ENCODE results near the gene COA8. TPM values are rescaled to one million over a fixed set of nuclear protein-coding genes. Genes with fewer than 3 reads are reported as not detected.

COA8 gene
- total and polyA plus RNA-seq, 2 donors (not counting 1 experiment from before 2014, with no cell fraction given): 25.5 to 26.4 TPM

- H3K79me2 ChIP-seq (ENCODE audit: control insufficient read depth, insufficient read depth, low read length): no peaks in the 10 kb centered on the region
- H3K9ac ChIP-seq (ENCODE audit: insufficient read depth, low read length): no peak overlapping the region
- H3K4me3 ChIP-seq (replicated peaks in 1 of 4; ENCODE audit: control extremely low read depth in 1 of 4, insufficient read depth in 1 of 4, low read depth in 3 of 4, low read length in 4 of 4): no peak overlapping the region
- H3K4me2 ChIP-seq (ENCODE audit: extremely low read depth, insufficient read depth, low read length): no peak overlapping the region
- no peak overlapping the region for H2AFZ ChIP-seq (ENCODE audit: low read length)
- H3K27me3 ChIP-seq (ENCODE audit: control insufficient read depth, insufficient read depth, low read length): no peaks in the 10 kb centered on the region
- no peak for DNase-seq (ENCODE audit: low read depth in 2 of 2)
- H3K9me3 ChIP-seq (ENCODE audit: control insufficient read depth, insufficient read depth, low read depth, low read length): no peaks in the 10 kb centered on the region
- peaks cover 3% of the 10 kb centered on the region for H3K36me3 ChIP-seq (ENCODE audit: control insufficient read depth, insufficient read depth, low read length)
- TF ChIP-seq CTCF (conservative IDR thresholded peaks at IDR 0.05 in 1 of 2, IDR thresholded peaks at IDR 0.05 in 1 of 2; ENCODE audit: low read depth in 1 of 2, low read length in 2 of 2) (no peak), EZH2 (IDR thresholded peaks at IDR 0.05; ENCODE audit: low read length, missing control alignments) (no peak)
- peaks cover 12% of the 10 kb centered on the region for H3K4me1 ChIP-seq (ENCODE audit: control insufficient read depth, extremely low read depth, insufficient read depth, low read length)
- no peaks in the 10 kb centered on the region for H4K20me1 ChIP-seq (ENCODE audit: control insufficient read depth, extremely low read depth, insufficient read depth, low read length)
- H3K27ac ChIP-seq (ENCODE audit: insufficient read depth, low read length): no peak overlapping the region
These were observed 30.8 kb downstream of the COA8 start for GRCh38 chr14:103593577-103593976.

- Histone ChIP-seq H3K9ac (ENCODE audit: insufficient read depth, low read length) (no peak overlapping the region), H3K4me1 (ENCODE audit: control insufficient read depth, extremely low read depth, insufficient read depth, low read length) (peaks cover 12% of the 10 kb centered on the region), H3K9me3 (ENCODE audit: control insufficient read depth, insufficient read depth, low read depth, low read length) (no peaks in the 10 kb centered on the region), H3K27ac (ENCODE audit: insufficient read depth, low read length) (no peak overlapping the region), H3K4me3 (replicated peaks in 1 of 4; ENCODE audit: control extremely low read depth in 1 of 4, insufficient read depth in 1 of 4, low read depth in 3 of 4, low read length in 4 of 4) (no peak overlapping the region), H3K36me3 (ENCODE audit: control insufficient read depth, insufficient read depth, low read length) (peaks cover 3% of the 10 kb centered on the region), H3K4me2 (ENCODE audit: extremely low read depth, insufficient read depth, low read length) (no peak overlapping the region), H2AFZ (ENCODE audit: low read length) (no peak overlapping the region), H3K79me2 (ENCODE audit: control insufficient read depth, insufficient read depth, low read length) (no peaks in the 10 kb centered on the region), H4K20me1 (ENCODE audit: control insufficient read depth, extremely low read depth, insufficient read depth, low read length) (no peaks in the 10 kb centered on the region), H3K27me3 (ENCODE audit: control insufficient read depth, insufficient read depth, low read length) (no peaks in the 10 kb centered on the region)
- no peak for TF ChIP-seq EZH2 (IDR thresholded peaks at IDR 0.05; ENCODE audit: low read length, missing control alignments)
- TF ChIP-seq CTCF (conservative IDR thresholded peaks at IDR 0.05 in 1 of 2, IDR thresholded peaks at IDR 0.05 in 1 of 2; ENCODE audit: low read depth in 1 of 2, low read length in 2 of 2): no peak
- DNase-seq (ENCODE audit: low read depth in 2 of 2): peak; percentile 45 to 88
These were observed 31.5 kb downstream of the COA8 start for GRCh38 chr14:103594265-103594664.

GRCh38 chr14:103597623-103598377, 35.0 kb downstream of the COA8 start:
- no peaks in the 10 kb centered on the region for H4K20me1 ChIP-seq (ENCODE audit: control insufficient read depth, extremely low read depth, insufficient read depth, low read length)
- TF ChIP-seq CTCF (conservative IDR thresholded peaks at IDR 0.05 in 1 of 2, IDR thresholded peaks at IDR 0.05 in 1 of 2; ENCODE audit: low read depth in 1 of 2, low read length in 2 of 2): no peak
- no peak for TF ChIP-seq EZH2 (IDR thresholded peaks at IDR 0.05; ENCODE audit: low read length, missing control alignments)
- no peak overlapping the region for H3K4me2 ChIP-seq (ENCODE audit: extremely low read depth, insufficient read depth, low read length)
- H3K4me3 ChIP-seq (replicated peaks in 1 of 4; ENCODE audit: control extremely low read depth in 1 of 4, insufficient read depth in 1 of 4, low read depth in 3 of 4, low read length in 4 of 4): no peak overlapping the region
- no peaks in the 10 kb centered on the region for H3K27me3 ChIP-seq (ENCODE audit: control insufficient read depth, insufficient read depth, low read length)
- DNase-seq (ENCODE audit: low read depth in 2 of 2): peak; percentile 88 to 93
- H3K9ac ChIP-seq (ENCODE audit: insufficient read depth, low read length): no peak overlapping the region
- peaks cover 12% of the 10 kb centered on the region for H3K4me1 ChIP-seq (ENCODE audit: control insufficient read depth, extremely low read depth, insufficient read depth, low read length)
- no peaks in the 10 kb centered on the region for H3K79me2 ChIP-seq (ENCODE audit: control insufficient read depth, insufficient read depth, low read length)
- no peaks in the 10 kb centered on the region for H3K9me3 ChIP-seq (ENCODE audit: control insufficient read depth, insufficient read depth, low read depth, low read length)
- H3K36me3 ChIP-seq (ENCODE audit: control insufficient read depth, insufficient read depth, low read length): no peaks in the 10 kb centered on the region
- H3K27ac ChIP-seq (ENCODE audit: insufficient read depth, low read length): no peak overlapping the region
- H2AFZ ChIP-seq (ENCODE audit: low read length): no peak overlapping the region

All from fibroblast of lung (primary cell).